SK-N-SH (cell line): ENCODE measurements around the gene DAGLA.

Source experiments
- FOXJ3 ChIP-seq: sonication (generic); formaldehyde crosslinking; IDR thresholded peaks from 2 replicates; pipeline ENCODE4 v1.5.1; 2020; ENCODE audit warnings: mild to moderate bottlenecking, missing genetic modification reagents
- RCOR1 ChIP-seq: fragments of 150-350 bp; IDR thresholded peaks from 2 replicates; pipeline ENCODE4 v1.6.1; 2017; ENCODE audit warnings: antibody characterized with exemption, low read length
- RFX5 ChIP-seq: IDR thresholded peaks from 2 replicates; pipeline ENCODE4 v1.6.1; 2012; ENCODE audit warnings: mild to moderate bottlenecking, improper control_type of control experiment, low read length

GRCh38 chr11:61637277-61637676 lies 42.9 kb upstream of the DAGLA start:
- TF ChIP-seq RCOR1 (no peak), RFX5 (no peak), FOXJ3 (CRISPR knock-in tag) (no peak)
